Mesenteric fat pad (tissue), 1 donor: Measurements from ENCODE around the gene CPSF3. TPM values are rescaled to one million over a fixed set of nuclear protein-coding genes. Genes with fewer than 3 reads are reported as not detected.

Experiments
- DNase-seq: peaks from one replicate; pipeline ENCODE4 v3.0.0-alpha.2; 2020; ENCODE audit warnings: low spot score
- long read RNA-seq: library from polyadenylated mRNA; unstranded; transcript quantifications from one replicate; pipeline ENCODE4 v2.0.0, GENCODE V29; 2020
- total RNA-seq: library from RNA; stranded (reverse); fragmentation: NEBNext Ultra II Directional; extraction: Animal tissue kit (Norgen Biotek cat#: 25700); gene quantifications from one replicate; pipeline ENCODE4 v1.2.1, GENCODE V29; 2021
- donor health status: DM: yes; HTN: yes; CAD: no.

CPSF3 gene
- total RNA-seq, result 26.3 TPM
- long read RNA-seq, transcript CPSF3-201 (18 exons, 2,345 nt), result major isoform, 124 of 146 reads
- long read RNA-seq, partial matches to known transcripts, result 15 of 146 reads
- long read RNA-seq, other reads (novel, unspliced or antisense), result 7 of 146 reads

GRCh38 chr2:9423100-9423921 is at the start of gene CPSF3, which contains the start of gene ITGB1BP1:
Gene CPSF3 (plus strand): TSS chr2:9423654. CDS start chr2:9423774, 120 bp downstream.
Gene ITGB1BP1 (minus strand): TSS chr2:9423528. CDS start chr2:9418697, 4,831 bp downstream.
- DNase-seq, result peak; percentile 100

GRCh38 chr2:9374071-9374730 is 49.3 kb upstream of the CPSF3 start:
- no peak for DNase-seq

GRCh38 chr2:9375857-9376428 is 47.5 kb upstream of the CPSF3 start:
- no peak for DNase-seq

GRCh38 chr2:9377461-9378097 is 45.9 kb upstream of the CPSF3 start:
- no peak for DNase-seq

GRCh38 chr2:9378433-9379390 is 44.7 kb upstream of the CPSF3 start:
- DNase-seq, result no peak

- no peak for DNase-seq
Observed at GRCh38 chr2:9379391-9379755, 44.1 kb upstream of the CPSF3 start.

- peak; percentile 72 for DNase-seq
Observed at GRCh38 chr2:9380702-9381628, 42.5 kb upstream of the CPSF3 start.

GRCh38 chr2:9382604-9383235 is 40.7 kb upstream of the CPSF3 start:
- no peak for DNase-seq

- DNase-seq, result no peak
Observed at GRCh38 chr2:9384521-9384920, 38.9 kb upstream of the CPSF3 start.

- no peak for DNase-seq
Observed at GRCh38 chr2:9385841-9386240, 37.6 kb upstream of the CPSF3 start.

- DNase-seq, result no peak
Observed at GRCh38 chr2:9388199-9388681, 35.2 kb upstream of the CPSF3 start.

GRCh38 chr2:9388950-9389911 is 34.2 kb upstream of the CPSF3 start:
- no peak for DNase-seq

GRCh38 chr2:9390151-9390850 is 33.2 kb upstream of the CPSF3 start:
- no peak for DNase-seq

GRCh38 chr2:9390991-9391390 is 32.5 kb upstream of the CPSF3 start:
- DNase-seq, result no peak

GRCh38 chr2:9391961-9392720 is 31.3 kb upstream of the CPSF3 start:
- DNase-seq, result no peak
